ENCODE measurements around the gene PACRG.
"Not testable (repeated sequence)": the region's sequence is repeated elsewhere in the genome, so short reads cannot be mapped to it uniquely, and the experiment has no call there.

The PACRG gene

GRCh38 chr6:162976141-162976540 lies 248.4 kb downstream of the PACRG start:
- no peaks in the 10 kb centered on the region for H3K36me3 ChIP-seq (ENCODE audit: low read length)
- H3K27ac ChIP-seq (ENCODE audit: low read depth, low read length) = no peak overlapping the region
- no peaks in the 10 kb centered on the region for H3K27me3 ChIP-seq (ENCODE audit: low read length)
- no peaks in the 10 kb centered on the region for H3K9me2 ChIP-seq (replicated peaks; ENCODE audit: insufficient read depth, low read length)
- H4K20me1 ChIP-seq (ENCODE audit: low read depth, low read length) = no peaks in the 10 kb centered on the region
- no peak overlapping the region for H3K4me2 ChIP-seq (ENCODE audit: low read depth, low read length, poor library complexity, severe bottlenecking)
- no peaks in the 10 kb centered on the region for H3K9me3 ChIP-seq (ENCODE audit: insufficient read depth, low read length)
- TF ChIP-seq CTCF (IDR thresholded peaks at IDR 0.05; ENCODE audit: insufficient read depth, low read length, poor library complexity, severe bottlenecking) (no peak), EZH2phosphoT487 (conservative IDR thresholded peaks at IDR 0.05; ENCODE audit: low read length) (no peak)
- no peak overlapping the region for H3K4me3 ChIP-seq (ENCODE audit: insufficient read depth, low read length, poor library complexity, severe bottlenecking)
- no peak overlapping the region for H2AFZ ChIP-seq (ENCODE audit: low read depth, low read length, severe bottlenecking)
- H3K79me2 ChIP-seq (ENCODE audit: insufficient read depth, low read length) = no peaks in the 10 kb centered on the region
- no peaks in the 10 kb centered on the region for H3F3A ChIP-seq (ENCODE audit: insufficient read depth)
- no peak overlapping the region for H3K9ac ChIP-seq (ENCODE audit: low read length)

GRCh38 chr6:162983234-162983633 lies 255.5 kb downstream of the PACRG start:
- not testable (repeated sequence) for H3K9me3 ChIP-seq (ENCODE audit: insufficient read depth, low read length); H3K9me2 ChIP-seq (replicated peaks; ENCODE audit: insufficient read depth, low read length); H3K4me3 ChIP-seq (ENCODE audit: insufficient read depth, low read length, poor library complexity, severe bottlenecking); H3K36me3 ChIP-seq (ENCODE audit: low read length); H3K4me2 ChIP-seq (ENCODE audit: low read depth, low read length, poor library complexity, severe bottlenecking); H3K27me3 ChIP-seq (ENCODE audit: low read length); H3K27ac ChIP-seq (ENCODE audit: low read depth, low read length); H4K20me1 ChIP-seq (ENCODE audit: low read depth, low read length); H2AFZ ChIP-seq (ENCODE audit: low read depth, low read length, severe bottlenecking); H3K9ac ChIP-seq (ENCODE audit: low read length); H3F3A ChIP-seq (ENCODE audit: insufficient read depth); H3K79me2 ChIP-seq (ENCODE audit: insufficient read depth, low read length)

- Histone ChIP-seq H3K9me2 (replicated peaks; ENCODE audit: insufficient read depth, low read length) (no peaks in the 10 kb centered on the region), H3F3A (ENCODE audit: insufficient read depth) (no peaks in the 10 kb centered on the region), H3K27ac (ENCODE audit: low read depth, low read length) (no peak overlapping the region), H3K79me2 (ENCODE audit: insufficient read depth, low read length) (no peaks in the 10 kb centered on the region), H3K27me3 (ENCODE audit: low read length) (no peaks in the 10 kb centered on the region), H4K20me1 (ENCODE audit: low read depth, low read length) (no peaks in the 10 kb centered on the region), H3K4me3 (ENCODE audit: insufficient read depth, low read length, poor library complexity, severe bottlenecking) (no peak overlapping the region), H3K9ac (ENCODE audit: low read length) (no peak overlapping the region), H3K9me3 (ENCODE audit: insufficient read depth, low read length) (no peaks in the 10 kb centered on the region), H2AFZ (ENCODE audit: low read depth, low read length, severe bottlenecking) (no peak overlapping the region), H3K36me3 (ENCODE audit: low read length) (no peaks in the 10 kb centered on the region), H3K4me2 (ENCODE audit: low read depth, low read length, poor library complexity, severe bottlenecking) (no peak overlapping the region)
- no peak for TF ChIP-seq EZH2phosphoT487 (conservative IDR thresholded peaks at IDR 0.05; ENCODE audit: low read length)
- no peak for TF ChIP-seq CTCF (IDR thresholded peaks at IDR 0.05; ENCODE audit: insufficient read depth, low read length, poor library complexity, severe bottlenecking)
Observed at GRCh38 chr6:162998777-162999176, 271.0 kb downstream of the PACRG start.

GRCh38 chr6:162999575-163000285 lies 272.0 kb downstream of the PACRG start:
- Histone ChIP-seq H3K27me3 (ENCODE audit: low read length) (no peaks in the 10 kb centered on the region), H3K9ac (ENCODE audit: low read length) (no peak overlapping the region), H3K9me2 (replicated peaks; ENCODE audit: insufficient read depth, low read length) (no peaks in the 10 kb centered on the region), H3K4me3 (ENCODE audit: insufficient read depth, low read length, poor library complexity, severe bottlenecking) (no peak overlapping the region), H3K9me3 (ENCODE audit: insufficient read depth, low read length) (no peaks in the 10 kb centered on the region), H3K79me2 (ENCODE audit: insufficient read depth, low read length) (no peaks in the 10 kb centered on the region), H2AFZ (ENCODE audit: low read depth, low read length, severe bottlenecking) (no peak overlapping the region), H3K36me3 (ENCODE audit: low read length) (no peaks in the 10 kb centered on the region), H3K4me2 (ENCODE audit: low read depth, low read length, poor library complexity, severe bottlenecking) (no peak overlapping the region), H3F3A (ENCODE audit: insufficient read depth) (no peaks in the 10 kb centered on the region), H4K20me1 (ENCODE audit: low read depth, low read length) (no peaks in the 10 kb centered on the region), H3K27ac (ENCODE audit: low read depth, low read length) (no peak overlapping the region)
- no peak for TF ChIP-seq CTCF (IDR thresholded peaks at IDR 0.05; ENCODE audit: insufficient read depth, low read length, poor library complexity, severe bottlenecking)
- no peak for TF ChIP-seq EZH2phosphoT487 (conservative IDR thresholded peaks at IDR 0.05; ENCODE audit: low read length)
